ENCODE data around the gene MIER1.
"Not testable (repeated sequence)": the region's sequence is repeated elsewhere in the genome, so short reads cannot be mapped to it uniquely, and the experiment has no call there.

MIER1 gene
- total RNA-seq, result 150 to 221 reads per million in 2 donors

DNA sequence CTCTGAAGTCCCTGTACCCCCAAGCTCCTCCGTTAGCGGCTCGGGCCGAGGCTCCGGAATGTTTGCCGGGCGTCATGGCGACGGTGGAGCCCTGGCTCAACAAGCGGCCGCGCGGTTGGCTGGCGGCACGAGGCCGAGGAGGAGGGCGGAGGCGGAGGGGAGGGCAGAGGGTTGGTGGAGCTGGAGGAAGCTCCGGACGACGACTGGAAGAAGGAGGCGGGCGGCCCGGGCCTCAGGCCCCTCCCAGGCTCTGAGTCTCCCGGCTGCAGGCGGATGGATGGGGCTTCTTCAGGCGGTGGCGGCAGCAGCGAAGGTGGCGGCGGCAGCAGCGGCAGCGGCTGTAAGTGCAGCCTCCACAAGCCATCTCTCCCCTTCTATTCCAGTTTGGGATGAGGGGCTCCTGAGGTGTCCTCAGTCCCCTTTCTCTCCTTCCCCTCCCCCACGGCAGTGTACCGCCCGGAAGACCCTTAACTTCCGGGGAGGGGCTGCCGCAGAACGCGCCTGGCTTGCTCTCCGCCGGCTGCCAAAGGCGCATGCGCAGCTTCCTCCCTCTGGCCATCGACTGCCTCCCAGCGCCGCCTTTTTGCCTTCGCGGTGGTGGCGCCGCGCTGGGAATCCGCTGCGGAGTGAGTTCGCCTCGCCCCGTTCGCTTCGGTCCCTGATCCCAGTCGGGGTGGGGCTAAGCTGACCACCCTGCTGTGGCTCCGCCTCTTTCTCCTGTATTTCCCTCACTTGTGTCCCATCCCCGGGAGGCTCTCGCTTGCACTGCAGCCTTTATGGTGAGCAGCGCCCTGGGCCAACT lies at the start of gene MIER1, which contains the start of gene DNAI4:
Gene MIER1, plus strand, starts transcription at position 235 of the 802 bp plus-strand sequence. Its CDS starts 39 bp downstream, at position 274.
Gene DNAI4, minus strand, starts transcription at position 101 of the 802 bp plus-strand sequence. Its CDS starts 25 bp downstream, at position 76.
- peak; percentile 95 for DNase-seq

DNA sequence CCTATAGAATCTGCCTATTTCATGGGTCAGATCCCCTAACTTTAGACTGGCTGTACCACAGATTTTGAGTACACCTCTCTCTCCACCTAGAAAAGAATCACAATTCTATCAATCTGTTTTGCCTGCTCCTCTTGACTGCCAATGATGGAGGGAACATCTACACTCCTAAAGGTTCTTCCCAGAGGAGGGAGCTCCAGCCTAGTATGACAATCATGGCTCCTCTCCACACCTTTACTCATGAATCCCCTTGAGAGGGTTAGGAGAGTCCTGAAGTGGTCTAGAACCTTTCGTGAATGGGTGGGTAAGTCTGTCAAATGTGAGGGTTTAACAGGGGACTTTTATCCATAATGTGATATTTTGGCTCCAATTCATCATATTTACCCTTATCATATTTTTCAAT lies 48.1 kb upstream of the MIER1 start:
- no peak for DNase-seq

GRCh38 chr1:66889030-66889429 lies 35.8 kb upstream of the MIER1 start:
- DNase-seq, result no peak

DNA sequence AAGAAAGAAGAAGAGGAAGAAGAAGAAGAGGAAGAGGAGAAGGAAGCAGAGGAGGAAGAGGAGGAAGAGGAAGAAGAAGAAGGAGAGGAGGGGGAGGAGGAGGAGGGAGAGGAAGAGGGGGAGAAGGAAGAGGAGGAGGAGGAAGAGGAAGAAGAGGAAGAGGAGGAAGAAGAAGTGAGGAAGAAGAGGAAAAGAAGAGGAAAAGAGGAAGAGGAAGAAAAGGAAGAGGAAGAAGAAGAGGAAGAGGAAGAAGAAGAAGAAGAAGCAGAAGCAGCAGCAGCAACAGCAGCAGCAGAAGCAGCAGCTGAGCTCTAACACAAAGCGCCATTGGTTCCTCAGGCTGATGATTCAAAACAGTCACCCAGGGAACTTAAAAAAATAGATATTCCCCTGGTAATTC lies 34.2 kb upstream of the MIER1 start:
- DNase-seq, result no peak

GRCh38 chr1:66893712-66894111 lies 31.1 kb upstream of the MIER1 start:
- DNase-seq, result no peak

DNA sequence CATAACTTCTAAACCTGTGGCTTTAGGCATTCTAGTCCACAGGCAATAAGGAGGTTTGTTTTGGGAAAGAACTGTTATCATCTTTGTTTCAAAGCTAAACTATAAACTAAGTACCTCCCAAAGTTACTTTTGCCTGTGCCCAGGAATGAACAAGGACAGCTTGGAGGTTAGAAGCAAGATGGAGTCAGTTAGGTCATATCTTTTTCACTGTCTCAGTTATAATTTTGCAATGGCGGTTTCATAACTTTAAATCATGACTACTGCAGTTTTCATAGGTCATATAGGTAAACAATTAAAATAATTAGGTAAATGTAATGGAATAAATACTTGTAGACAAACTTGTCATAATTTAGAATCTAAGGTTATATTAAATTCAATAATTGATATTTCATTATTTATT lies 9.6 kb upstream of the MIER1 start:
- DNase-seq, result not testable (repeated sequence)

- DNase-seq, result no peak
These were observed 8.5 kb upstream of the MIER1 start for GRCh38 chr1:66916320-66916719.

DNA sequence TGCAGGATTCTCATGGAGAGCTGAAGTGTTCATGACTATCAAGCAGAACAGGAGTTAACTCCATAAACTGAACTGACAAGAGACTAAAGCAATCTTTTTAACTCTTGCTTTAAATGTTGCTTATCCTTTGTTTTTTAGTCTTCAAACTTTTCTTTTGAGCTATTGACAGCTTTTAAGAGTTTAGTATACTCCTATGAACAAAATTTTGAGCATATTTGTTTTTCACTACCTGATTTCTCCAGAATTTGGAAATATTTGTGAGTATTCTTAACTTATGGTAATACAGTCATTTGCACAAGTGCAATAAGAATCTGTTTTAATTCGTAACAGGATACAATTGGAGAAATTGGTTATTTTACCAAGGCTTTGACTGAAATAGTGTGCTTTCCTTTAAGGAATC lies 7.3 kb upstream of the MIER1 start:
- no peak for DNase-seq

- DNase-seq, result no peak
These were observed 5.7 kb upstream of the MIER1 start for GRCh38 chr1:66919063-66919462.

- DNase-seq, result no peak
These were observed 5.0 kb upstream of the MIER1 start for GRCh38 chr1:66919828-66920227.

GRCh38 chr1:66920543-66920942 lies 4.2 kb upstream of the MIER1 start:
- no peak for DNase-seq

DNA sequence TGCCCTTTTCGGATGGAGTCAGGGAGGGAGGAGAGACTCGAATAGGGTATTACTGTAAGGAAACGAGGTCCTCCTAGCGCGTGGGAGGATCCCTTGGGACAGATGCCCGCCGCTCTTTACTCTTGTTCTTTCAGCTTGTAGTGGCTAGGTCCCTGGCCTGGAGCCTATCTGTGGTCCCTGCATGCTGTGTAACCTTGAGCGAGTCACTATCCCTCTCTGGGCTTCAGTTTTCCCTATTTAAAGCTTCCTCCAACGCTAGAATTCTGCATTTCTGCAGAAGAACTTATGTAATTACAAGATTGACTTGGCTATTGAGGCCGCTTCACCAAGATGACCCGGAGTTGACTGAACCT lies 744 bp downstream of the MIER1 start:
- DNase-seq, result no peak

GRCh38 chr1:66925944-66926343 lies 1.2 kb downstream of the MIER1 start:
- DNase-seq, result no peak

DNA sequence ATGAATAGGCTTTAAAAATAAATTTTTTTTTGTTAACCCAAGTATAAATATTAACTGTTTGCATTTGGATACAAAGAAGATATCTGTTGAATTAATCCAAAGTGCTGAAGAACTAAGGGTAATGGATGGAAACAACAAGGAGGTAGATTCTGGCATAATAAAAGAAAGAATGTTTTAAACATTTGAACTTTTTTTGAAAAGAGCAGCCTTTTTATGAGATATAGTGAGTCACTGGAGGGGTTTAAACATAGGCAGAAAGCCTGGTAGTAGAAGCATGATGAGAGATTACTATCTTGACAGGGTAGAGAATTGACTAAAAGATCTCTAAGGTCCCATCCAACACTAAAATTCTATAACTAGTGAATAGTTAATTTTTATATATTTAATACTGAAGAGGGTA lies 2.7 kb downstream of the MIER1 start:
- no peak for DNase-seq

- DNase-seq, result no peak
These were observed 4.4 kb downstream of the MIER1 start for GRCh38 chr1:66929146-66929688.

- no peak for DNase-seq
These were observed 4.9 kb downstream of the MIER1 start for GRCh38 chr1:66929691-66929998.

- DNase-seq, result peak; percentile 94
These were observed 5.4 kb downstream of the MIER1 start for GRCh38 chr1:66929999-66930822.

DNA sequence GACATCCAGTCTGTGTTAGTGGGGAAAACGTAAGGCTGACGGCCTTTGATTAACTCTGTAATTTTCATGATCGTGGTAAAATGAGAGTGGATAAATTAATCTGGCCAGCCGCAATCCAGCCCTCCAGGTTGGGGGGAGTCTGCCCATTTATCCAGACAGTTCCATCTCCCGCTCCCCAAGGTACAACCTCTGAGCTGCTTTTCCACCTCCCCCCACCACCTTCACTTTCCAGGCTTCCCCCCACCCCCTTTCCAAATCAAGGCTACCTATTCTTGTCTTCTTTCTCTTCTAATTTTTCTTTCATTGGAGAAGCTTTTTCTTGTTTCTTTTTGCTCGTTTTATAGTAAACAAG lies 6.0 kb downstream of the MIER1 start:
- DNase-seq, result no peak

GRCh38 chr1:66931590-66931989 lies 6.8 kb downstream of the MIER1 start:
- no peak for DNase-seq

DNA sequence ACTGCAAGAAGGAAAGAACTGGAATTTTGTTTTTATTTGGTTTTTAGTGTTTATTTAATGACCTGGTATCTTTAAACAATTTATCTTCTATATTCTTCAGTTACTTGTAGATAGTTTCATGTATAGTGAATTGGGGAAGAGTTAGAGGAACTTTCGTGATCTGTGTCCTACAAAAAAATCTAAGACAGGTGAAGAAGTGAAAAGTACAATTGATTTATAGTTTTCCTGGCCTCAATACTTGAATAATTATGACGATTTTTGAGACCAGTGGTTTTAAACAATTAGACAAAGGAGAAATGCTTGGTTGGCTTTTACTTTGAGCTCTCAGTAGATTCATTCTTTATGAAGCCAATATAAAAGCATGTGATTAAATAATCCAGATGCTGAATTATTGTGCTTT lies 7.5 kb downstream of the MIER1 start:
- DNase-seq, result no peak

GRCh38 chr1:66933887-66934700 lies 9.3 kb downstream of the MIER1 start:
- no peak for DNase-seq

DNA sequence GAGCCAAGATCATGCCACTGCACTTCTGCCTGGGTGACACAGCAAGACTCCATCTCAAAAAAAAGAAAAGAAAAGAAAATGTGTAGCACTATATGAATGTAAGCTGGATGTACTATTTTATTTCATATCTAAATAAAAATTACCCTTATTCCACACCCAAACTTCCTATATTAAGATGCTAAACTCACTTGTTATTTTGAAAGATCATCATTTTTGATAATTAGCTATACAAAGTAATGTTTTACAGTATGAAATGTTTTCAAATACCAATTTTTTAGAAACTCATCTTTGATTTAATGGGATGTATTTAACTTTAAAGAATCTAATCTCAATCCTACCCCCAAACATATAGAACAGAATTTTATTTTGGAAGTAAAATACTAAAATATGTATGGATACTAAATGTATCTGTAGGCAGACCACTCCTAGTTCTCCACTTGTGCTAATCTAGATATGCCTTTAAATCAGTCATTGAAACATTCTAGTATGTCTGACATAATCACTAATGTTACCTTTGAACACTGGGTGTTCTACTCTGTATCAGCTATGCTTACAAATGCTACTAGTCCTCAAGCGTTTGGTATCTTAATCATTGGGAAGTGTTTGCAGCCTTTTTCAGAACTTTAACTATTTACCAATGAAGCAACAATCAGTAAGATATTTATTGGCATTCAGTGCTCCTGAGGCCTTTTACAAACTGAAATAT lies 12.9 kb downstream of the MIER1 start:
- no peak for DNase-seq

Measured in T-helper 9 cell (primary cell).